ENCODE data around the gene GPR42.

The GPR42 gene

GRCh38 chr19:35330475-35330874 is 40.4 kb upstream of the GPR42 start:
- TF ChIP-seq CTCF (IDR thresholded peaks at IDR 0.05; ENCODE audit: low read depth, low read length, missing control alignments), result no peak
- no peak overlapping the region for H3K4me3 ChIP-seq (ENCODE audit: low read depth, low read length)
- in situ Hi-C loops (cut with HindIII; ENCODE audit: low sequenced_read_pairs), result no loop called here
- DNase-seq (ENCODE audit: low read depth), result no peak

GRCh38 chr19:35331551-35332214 is 39.2 kb upstream of the GPR42 start:
- H3K4me3 ChIP-seq (ENCODE audit: low read depth, low read length), result no peak overlapping the region
- no peak for TF ChIP-seq CTCF (IDR thresholded peaks at IDR 0.05; ENCODE audit: low read depth, low read length, missing control alignments)
- no peak for DNase-seq (ENCODE audit: low read depth)
- in situ Hi-C loops (cut with HindIII; ENCODE audit: low sequenced_read_pairs), result no loop called here

GRCh38 chr19:35332817-35333216 is 38.1 kb upstream of the GPR42 start:
- no peak for DNase-seq (ENCODE audit: low read depth)
- in situ Hi-C loops (cut with HindIII; ENCODE audit: low sequenced_read_pairs), result no loop called here
- no peak overlapping the region for H3K4me3 ChIP-seq (ENCODE audit: low read depth, low read length)
- no peak for TF ChIP-seq CTCF (IDR thresholded peaks at IDR 0.05; ENCODE audit: low read depth, low read length, missing control alignments)

- TF ChIP-seq CTCF (IDR thresholded peaks at IDR 0.05; ENCODE audit: low read depth, low read length, missing control alignments), result no peak
- no peak overlapping the region for H3K4me3 ChIP-seq (ENCODE audit: low read depth, low read length)
- in situ Hi-C loops (cut with HindIII; ENCODE audit: low sequenced_read_pairs), result no loop called here
- DNase-seq (ENCODE audit: low read depth), result no peak
These were observed 36.6 kb upstream of the GPR42 start for GRCh38 chr19:35334144-35334753.

- H3K4me3 ChIP-seq (ENCODE audit: low read depth, low read length), result no peak overlapping the region
- in situ Hi-C loops (cut with HindIII; ENCODE audit: low sequenced_read_pairs), result no loop called here
- no peak for DNase-seq (ENCODE audit: low read depth)
- no peak for TF ChIP-seq CTCF (IDR thresholded peaks at IDR 0.05; ENCODE audit: low read depth, low read length, missing control alignments)
These were observed 34.5 kb upstream of the GPR42 start for GRCh38 chr19:35336166-35336955.

GRCh38 chr19:35337097-35337983 is 33.5 kb upstream of the GPR42 start:
- no peak for DNase-seq (ENCODE audit: low read depth)
- no peak for TF ChIP-seq CTCF (IDR thresholded peaks at IDR 0.05; ENCODE audit: low read depth, low read length, missing control alignments)
- in situ Hi-C loops (cut with HindIII; ENCODE audit: low sequenced_read_pairs), result no loop called here
- no peak overlapping the region for H3K4me3 ChIP-seq (ENCODE audit: low read depth, low read length)

All from astrocyte of the cerebellum (primary cell).